Measurements from ENCODE around the gene LTBP2.

GRCh38 chr14:74524076-74524811 lies 87.8 kb downstream of the LTBP2 start:
- TF ChIP-seq CTCF (IDR thresholded peaks at IDR 0.05), result no peak
- no peak for TF ChIP-seq PBX3 (IDR thresholded peaks at IDR 0.05)
- TF ChIP-seq RAD21 (conservative IDR thresholded peaks at IDR 0.05 in 1 of 2, IDR thresholded peaks at IDR 0.05 in 1 of 2), result no peak
- TF ChIP-seq POLR2A (IDR thresholded peaks at IDR 0.05; ENCODE audit: low read length), result no peak
- TF ChIP-seq PHF8 (IDR thresholded peaks at IDR 0.05; ENCODE audit: borderline replicate concordance, low read depth), result no peak
- TF ChIP-seq EP300 (IDR thresholded peaks at IDR 0.05), result no peak
- TF ChIP-seq CHD2 (IDR thresholded peaks at IDR 0.05; ENCODE audit: low read length, partially characterized antibody), result no peak
- TF ChIP-seq CBX2 (IDR thresholded peaks at IDR 0.05; ENCODE audit: borderline replicate concordance, low read depth), result no peak
- no peak for TF ChIP-seq MAFK (IDR thresholded peaks at IDR 0.05; ENCODE audit: partially characterized antibody)
- no peak for TF ChIP-seq BHLHE40 (IDR thresholded peaks at IDR 0.05; ENCODE audit: low read depth, low read length)
- TF ChIP-seq MAZ (IDR thresholded peaks at IDR 0.05; ENCODE audit: borderline replicate concordance, low read depth, low read length), result no peak
- no peak for TF ChIP-seq HOXB13 (CRISPR knock-in tag; IDR thresholded peaks at IDR 0.05; ENCODE audit: low read depth)
